ENCODE data around the gene CLTC.

Gene CLTC

DNA sequence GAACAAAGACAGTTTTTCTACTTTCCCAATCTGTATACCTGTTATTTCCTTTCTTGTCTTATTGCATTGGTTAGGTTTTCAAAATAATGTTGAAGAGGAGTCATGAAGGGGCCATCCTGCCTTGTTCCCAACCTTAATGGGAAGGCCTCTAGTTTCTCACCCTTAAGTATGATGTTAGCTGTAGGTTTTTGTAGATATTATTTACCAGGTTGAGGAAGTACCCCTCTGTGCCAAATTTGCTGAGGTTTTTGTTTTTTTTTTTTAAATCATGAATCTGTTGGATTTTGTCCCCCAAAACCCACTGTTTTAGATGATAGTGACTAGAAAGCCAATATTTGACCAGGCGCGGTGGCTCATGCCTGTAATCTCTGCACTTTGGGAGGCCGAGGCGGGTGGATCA is 124.1 kb downstream of the CLTC start:
- Mint-ChIP-seq H3K4me1 (peaks cover 3% of the 10 kb centered on the region), H3K27ac (no peak overlapping the region), H3K36me3 (ENCODE audit: low read depth) (peaks cover 25% of the 10 kb centered on the region)

DNA sequence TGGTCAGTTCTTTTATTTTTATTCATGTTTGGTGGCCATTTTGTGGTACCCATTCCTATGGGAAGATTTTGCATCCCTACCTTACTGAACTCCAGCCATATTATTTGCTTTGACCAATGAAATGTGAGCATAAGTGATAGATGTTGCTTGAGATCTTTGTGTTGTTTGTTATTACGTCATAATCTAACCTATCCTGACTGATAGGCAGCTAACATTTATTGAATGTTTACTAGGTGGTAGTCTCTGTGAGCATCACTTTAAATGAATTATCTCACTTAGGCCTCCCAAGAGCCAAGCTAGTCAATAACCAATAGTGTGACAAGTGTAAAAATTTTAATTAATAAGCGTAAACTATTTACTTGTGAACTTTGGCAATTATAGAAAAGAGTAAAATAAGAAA is 125.3 kb downstream of the CLTC start:
- Mint-ChIP-seq H3K27ac (no peak overlapping the region), H3K4me1 (peaks cover 3% of the 10 kb centered on the region), H3K9me3 (peaks cover 4% of the 10 kb centered on the region), H3K27me3 (no peaks in the 10 kb centered on the region), H3K4me3 (no peak overlapping the region), H3K36me3 (ENCODE audit: low read depth) (peaks cover 25% of the 10 kb centered on the region)
- DNase-seq (no peak), ATAC-seq (no peak)

More for the DNA sequence above, 124.1 kb downstream of the CLTC start:
- ATAC-seq (no peak), DNase-seq (no peak)
- Mint-ChIP-seq H3K9me3 (peaks cover 4% of the 10 kb centered on the region), H3K4me3 (no peak overlapping the region), H3K27me3 (no peaks in the 10 kb centered on the region)

Data from activated naive CD8-positive, alpha-beta T cell treated with anti-CD3 and anti-CD28 coated beads, Interleukin-2, amount 50 U/mL, for 24 hours (primary cell).